B cell (primary cell): ENCODE results near the gene SLC2A5. TPM values are rescaled to one million over a fixed set of nuclear protein-coding genes. Genes with fewer than 3 reads are reported as not detected.
A peak's percentile ranks its signal among the peaks of the same experiment; 100 is the strongest.

ENCODE experiments used
- ATAC-seq: fragments of 200-7000 bp; cut with Tn5 transposase; one replicate; pipeline ENCODE4 v1.10.0; 2021; ENCODE audit warnings: low read depth, mild to moderate bottlenecking, moderate number of reproducible peaks, moderate library complexity
- CTCF ChIA-PET: fragments of 350-600 bp; sonication (Branson Sonifier 250); formaldehyde crosslinking; loops from one replicate; lab custom pipeline; 2021; ENCODE audit warnings: antibody characterized with exemption, inconsistent platforms; lab: Charles Lee
- POLR2A ChIA-PET: fragments of 350-600 bp; sonication (Branson Sonifier 250); formaldehyde crosslinking; loops from one replicate; lab custom pipeline; 2021; ENCODE audit warnings: antibody characterized with exemption; lab: Charles Lee
- DNase-seq: peaks from one replicate; pipeline ENCODE4 v3.0.0; 2013
- H2AFZ ChIP-seq: 2 replicates; pipeline ENCODE4 v1.6.1; 2012; ENCODE audit warnings: mild to moderate bottlenecking, low read depth, low read length; ENCODE audit not compliant: insufficient read depth, poor library complexity, severe bottlenecking
- H3K27ac ChIP-seq, 2 donors: 1 replicate in 1 of 2; 2 replicates in 1 of 2; pipeline ENCODE4 v1.5.1; 2012 to 2013; ENCODE audit warnings: low read length in 2 of 2, mild to moderate bottlenecking in 2 of 2, moderate library complexity in 1 of 2
- H3K27me3 ChIP-seq, 4 experiments: fragments of 200-600 bp in 1 of 4; sonication (generic) in 1 of 4; replicated peaks in 1 of 4; 1 replicate in 2 of 4; 2 replicates in 2 of 4; pipeline versions ENCODE4 v1.6.1 to v1.7.0; 2013 to 2016; ENCODE audit warnings: low read length in 3 of 4, mild to moderate bottlenecking in 2 of 4, mixed read lengths in 1 of 4, moderate library complexity in 1 of 4; ENCODE audit not compliant: insufficient read depth in 4 of 4, control insufficient read depth in 3 of 4; ENCODE audit errors: control extremely low read depth in 1 of 4
- H3K36me3 ChIP-seq, 2 experiments: replicated peaks in 1 of 2; 1 replicate in 1 of 2; 2 replicates in 1 of 2; pipeline versions ENCODE4 v1.6.1 to v1.7.1; 2013; ENCODE audit warnings: low read length in 1 of 2; ENCODE audit not compliant: insufficient read depth in 2 of 2, control insufficient read depth in 1 of 2; ENCODE audit errors: control extremely low read depth in 1 of 2, extremely low read depth in 1 of 2
- H3K4me1 ChIP-seq, 2 donors: fragments of 200-600 bp in 1 of 2; sonication (generic) in 1 of 2; 1 replicate in 1 of 2; 2 replicates in 1 of 2; pipeline versions ENCODE4 v1.5.1 to v1.6.1; 2013 to 2017; ENCODE audit warnings: low read length in 2 of 2; ENCODE audit not compliant: control insufficient read depth in 2 of 2, insufficient read depth in 2 of 2
- H3K4me2 ChIP-seq: replicated peaks from 2 replicates; pipeline ENCODE3; 2012; ENCODE audit warnings: mild to moderate bottlenecking, low read depth, low read length; ENCODE audit not compliant: poor library complexity, severe bottlenecking
- H3K4me3 ChIP-seq, 5 experiments: fragments of 200-600 bp in 1 of 5; sonication (generic) in 1 of 5; 1 replicate in 3 of 5; 2 replicates in 2 of 5; pipeline versions ENCODE4 v1.5.1 to v1.7.0; 2011 to 2016; ENCODE audit warnings: low read length in 4 of 5, mild to moderate bottlenecking in 4 of 5, low read depth in 2 of 5, control low read depth in 1 of 5, moderate library complexity in 1 of 5; ENCODE audit not compliant: insufficient read depth in 1 of 5; ENCODE audit errors: control extremely low read depth in 1 of 5, extremely low read depth in 1 of 5
- H3K79me2 ChIP-seq: fragments of 200-600 bp; sonication (generic); one replicate; pipeline ENCODE4 v1.6.0; 2016; ENCODE audit warnings: low read length; ENCODE audit not compliant: control insufficient read depth, insufficient read depth
- H3K9ac ChIP-seq: fragments of 200-600 bp; sonication (generic); 2 replicates; pipeline ENCODE4 v1.6.1; 2017; ENCODE audit warnings: mild to moderate bottlenecking, low read length, moderate library complexity
- H3K9me3 ChIP-seq, 3 donors: one replicate each; pipeline versions ENCODE4 v1.6.1 to v1.7.1; 2013; ENCODE audit warnings: low read length in 2 of 3; ENCODE audit not compliant: control insufficient read depth in 2 of 3, insufficient read depth in 1 of 3; ENCODE audit errors: control extremely low read depth in 1 of 3
- H4K20me1 ChIP-seq: 2 replicates; pipeline ENCODE4 v1.6.0; 2012; ENCODE audit warnings: mild to moderate bottlenecking, low read length; ENCODE audit not compliant: insufficient read depth, control insufficient read depth, poor library complexity, severe bottlenecking
- H3K27ac Mint-ChIP-seq: one replicate; pipeline ENCODE4 v1.8.0; 2021; ENCODE audit warnings: mixed read lengths
- H3K27me3 Mint-ChIP-seq: one replicate; pipeline ENCODE4 v1.8.0; 2021; ENCODE audit warnings: mixed read lengths
- H3K4me1 Mint-ChIP-seq: one replicate; pipeline ENCODE4 v1.8.0; 2021; ENCODE audit warnings: mixed read lengths
- H3K4me3 Mint-ChIP-seq: one replicate; pipeline ENCODE4 v1.8.0; 2021; ENCODE audit warnings: mixed read lengths
- H3K9me3 Mint-ChIP-seq: one replicate; pipeline ENCODE4 v1.8.0; 2022; ENCODE audit warnings: mixed read lengths; ENCODE audit not compliant: insufficient read depth
- EZH2 ChIP-seq: IDR thresholded peaks from 2 replicates; pipeline ENCODE4 v1.6.1; 2012; ENCODE audit warnings: borderline replicate concordance, low read depth, mild to moderate bottlenecking, moderate library complexity, low read length; ENCODE audit not compliant: insufficient read depth, poor library complexity, severe bottlenecking
- WGBS: methylation state at CpG from one replicate; pipeline ENCODE4 v1.1.5; 2013; ENCODE audit warnings: missing lambda C conversion rate; ENCODE audit not compliant: insufficient coverage; 5-methylcytosine and 5-hydroxymethylcytosine counted together
- intact Hi-C: fragments of 100-400 bp; cut with micrococcal nuclease; formaldehyde crosslinking; loops from one replicate; pipeline ENCODE4 v1.10.0; 2022
- polyA plus RNA-seq: library from polyadenylated mRNA; depleted of rRNA; stranded (reverse); fragments of >200 nt; gene quantifications from 2 replicates; pipeline ENCODE4 v1.2.3, GENCODE V29; 2012
- total RNA-seq, 2 donors: library from RNA; stranded (reverse); fragments of 120-200 nt in 1 of 2; gene quantifications; 1 replicate in 1 of 2; 2 replicates in 1 of 2; pipeline versions ENCODE4 v1.2.3 to v1.2.4, GENCODE V29; 2013 to 2022
- TF ChIP-seq, protein P1 (sequence below): fragments of 200-600 bp; IDR thresholded peaks from one replicate; pipeline ENCODE4 v1.8.0; 2022; ENCODE audit warnings: antibody characterized with exemption, mild to moderate bottlenecking

Gene SLC2A5
- total and polyA plus RNA-seq, 2 donors (not counting 1 experiment from before 2014, with no cell fraction given) = 16.7 to 29.5 TPM

DNA sequence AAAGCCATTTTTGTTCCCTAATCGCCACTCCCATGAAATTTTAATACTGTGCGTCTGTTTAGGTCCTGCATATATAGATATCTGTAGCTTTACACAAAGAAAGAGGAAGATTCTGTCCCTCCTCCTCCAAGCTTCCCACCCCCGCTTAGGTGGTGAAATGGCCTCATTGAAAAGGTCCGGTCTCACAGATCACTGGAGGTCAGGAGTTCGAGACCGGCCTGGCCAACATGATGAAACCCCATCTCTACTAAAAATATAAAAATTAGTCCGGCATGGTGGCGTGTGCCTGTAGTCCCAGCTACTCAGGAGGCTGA is 64.1 kb downstream of the SLC2A5 start:
- Mint-ChIP-seq H3K27me3 (peaks cover 17% of the 10 kb centered on the region), H3K4me1 (peaks cover 35% of the 10 kb centered on the region), H3K27ac (peak overlapping the region; percentile 3), H3K4me3 (no peak overlapping the region), H3K9me3 (no peaks in the 10 kb centered on the region)
- ChIA-PET POLR2A (interaction anchor here (0.8 kb wide), 1 partner anchor 70 kb away, joined by 3 read pairs; no protein-coding TSS in a partner anchor), CTCF (interaction anchor here (0.8 to 3.9 kb wide), 39 partner anchors 9 to 1024 kb away, joined by 3 to 59 read pairs (median 5); partner anchors contain the start of gene SLC2A5)
- H3K9ac ChIP-seq = no peak overlapping the region
- no peaks in the 10 kb centered on the region for H4K20me1 ChIP-seq
- DNase-seq = no peak
- H2AFZ ChIP-seq = peak overlapping the region; percentile 34
- H3K36me3 ChIP-seq = no peaks in the 10 kb centered on the region
- no peak overlapping the region for H3K4me3 ChIP-seq
- peaks cover 0 to 11% (median 2%) of the 10 kb centered on the region in 4 experiments for H3K27me3 ChIP-seq
- H3K9me3 ChIP-seq = peaks cover 0 to 3% (median 0%) of the 10 kb centered on the region in 3 donors
- H3K4me1 ChIP-seq = peaks cover 13 to 30% of the 10 kb centered on the region in 2 donors
- TF ChIP-seq, protein P1, sequence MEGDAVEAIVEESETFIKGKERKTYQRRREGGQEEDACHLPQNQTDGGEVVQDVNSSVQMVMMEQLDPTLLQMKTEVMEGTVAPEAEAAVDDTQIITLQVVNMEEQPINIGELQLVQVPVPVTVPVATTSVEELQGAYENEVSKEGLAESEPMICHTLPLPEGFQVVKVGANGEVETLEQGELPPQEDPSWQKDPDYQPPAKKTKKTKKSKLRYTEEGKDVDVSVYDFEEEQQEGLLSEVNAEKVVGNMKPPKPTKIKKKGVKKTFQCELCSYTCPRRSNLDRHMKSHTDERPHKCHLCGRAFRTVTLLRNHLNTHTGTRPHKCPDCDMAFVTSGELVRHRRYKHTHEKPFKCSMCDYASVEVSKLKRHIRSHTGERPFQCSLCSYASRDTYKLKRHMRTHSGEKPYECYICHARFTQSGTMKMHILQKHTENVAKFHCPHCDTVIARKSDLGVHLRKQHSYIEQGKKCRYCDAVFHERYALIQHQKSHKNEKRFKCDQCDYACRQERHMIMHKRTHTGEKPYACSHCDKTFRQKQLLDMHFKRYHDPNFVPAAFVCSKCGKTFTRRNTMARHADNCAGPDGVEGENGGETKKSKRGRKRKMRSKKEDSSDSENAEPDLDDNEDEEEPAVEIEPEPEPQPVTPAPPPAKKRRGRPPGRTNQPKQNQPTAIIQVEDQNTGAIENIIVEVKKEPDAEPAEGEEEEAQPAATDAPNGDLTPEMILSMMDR = peak; percentile 52
- no peak for TF ChIP-seq EZH2
- intact Hi-C loops = loop anchor here (1.0 to 10.0 kb wide), 4 partner anchors 17 to 189 kb away; no protein-coding TSS in a partner anchor
- no peak overlapping the region for H3K27ac ChIP-seq
- H3K4me2 ChIP-seq = no peak overlapping the region
- ATAC-seq = no peak
- 45% methylated on average over 2 of the region's 8 CpGs for WGBS
- H3K79me2 ChIP-seq = no peaks in the 10 kb centered on the region

DNA sequence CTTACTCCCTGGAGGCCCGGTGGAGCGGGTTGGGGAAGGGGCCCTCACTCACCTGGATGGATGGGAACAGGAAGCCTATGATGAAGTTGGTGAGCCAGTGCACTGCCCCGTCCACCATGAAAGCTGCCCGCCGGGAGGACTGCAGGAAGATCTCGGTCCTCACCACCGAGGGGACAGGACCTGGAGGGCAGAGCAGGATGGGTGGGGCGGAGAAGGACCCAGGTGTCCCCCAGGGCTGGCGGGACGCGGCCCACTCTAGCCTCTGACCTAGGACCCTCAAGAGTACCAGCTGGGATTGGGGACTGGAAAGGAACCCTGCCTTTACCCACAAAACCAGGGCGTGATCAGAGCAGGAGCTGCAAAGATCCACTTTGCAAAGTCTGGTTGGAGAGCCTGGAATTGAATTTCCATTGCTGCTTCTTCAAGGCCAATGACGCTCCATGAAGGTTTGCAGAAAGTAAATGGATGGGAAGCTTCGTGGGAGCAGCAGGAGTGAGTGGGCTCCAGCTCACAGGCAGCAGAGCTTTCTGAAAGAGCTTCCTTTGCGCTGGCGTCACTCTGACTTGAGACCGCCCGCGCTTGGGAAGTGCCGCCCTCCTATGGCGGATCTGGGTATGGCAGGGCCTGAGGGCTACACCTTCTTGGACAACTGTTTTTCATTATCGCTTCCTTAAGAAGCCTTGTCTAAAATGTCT is 64.6 kb downstream of the SLC2A5 start:
- Histone ChIP-seq H3K36me3 (no peaks in the 10 kb centered on the region), H3K27me3 (peaks cover 0 to 11% (median 2%) of the 10 kb centered on the region in 4 experiments), H3K4me2 (peak overlapping the region; percentile 49), H3K4me3 (no peak overlapping the region), H4K20me1 (no peaks in the 10 kb centered on the region), H2AFZ (peak overlapping the region; percentile 34), H3K4me1 (peaks cover 11 to 26% of the 10 kb centered on the region in 2 donors), H3K79me2 (no peaks in the 10 kb centered on the region), H3K9me3 (peaks cover 0 to 3% (median 0%) of the 10 kb centered on the region in 3 donors), H3K9ac (no peak overlapping the region), H3K27ac (no peak overlapping the region)
- intact Hi-C loops = loop anchor here (1.0 to 10.0 kb wide), 4 partner anchors 17 to 190 kb away; no protein-coding TSS in a partner anchor
- H3K4me1 Mint-ChIP-seq = peaks cover 33% of the 10 kb centered on the region
- DNase-seq (peak; percentile 83), ATAC-seq (peak; percentile 79)
- TF ChIP-seq, protein P1 = peak; percentile 91
- no peak for TF ChIP-seq EZH2
- POLR2A ChIA-PET = interaction anchor here (0.8 kb wide), 1 partner anchor 70 kb away, joined by 3 read pairs; no protein-coding TSS in a partner anchor
- 49% methylated on average over 21 of the region's 22 CpGs for WGBS
- CTCF ChIA-PET = interaction anchor here (0.6 to 3.9 kb wide), 42 partner anchors 9 to 1023 kb away, joined by 3 to 59 read pairs (median 5); partner anchors contain the start of gene SLC2A5
- no peak overlapping the region for H3K4me3 Mint-ChIP-seq
- H3K9me3 Mint-ChIP-seq = no peaks in the 10 kb centered on the region
- H3K27ac Mint-ChIP-seq = peak overlapping the region; percentile 3
- peaks cover 16% of the 10 kb centered on the region for H3K27me3 Mint-ChIP-seq
